HG02870 (cell line): ENCODE data around the gene IFRD1.

Experiments
- ATAC-seq: cut with Tn5 transposase; IDR thresholded peaks from one replicate; pipeline ENCODE4 v1.9.1; 2021; ENCODE audit warnings: mild to moderate bottlenecking, moderate library complexity; ENCODE audit not compliant: unreplicated experiment

IFRD1 gene, protein sequence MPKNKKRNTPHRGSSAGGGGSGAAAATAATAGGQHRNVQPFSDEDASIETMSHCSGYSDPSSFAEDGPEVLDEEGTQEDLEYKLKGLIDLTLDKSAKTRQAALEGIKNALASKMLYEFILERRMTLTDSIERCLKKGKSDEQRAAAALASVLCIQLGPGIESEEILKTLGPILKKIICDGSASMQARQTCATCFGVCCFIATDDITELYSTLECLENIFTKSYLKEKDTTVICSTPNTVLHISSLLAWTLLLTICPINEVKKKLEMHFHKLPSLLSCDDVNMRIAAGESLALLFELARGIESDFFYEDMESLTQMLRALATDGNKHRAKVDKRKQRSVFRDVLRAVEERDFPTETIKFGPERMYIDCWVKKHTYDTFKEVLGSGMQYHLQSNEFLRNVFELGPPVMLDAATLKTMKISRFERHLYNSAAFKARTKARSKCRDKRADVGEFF

DNA sequence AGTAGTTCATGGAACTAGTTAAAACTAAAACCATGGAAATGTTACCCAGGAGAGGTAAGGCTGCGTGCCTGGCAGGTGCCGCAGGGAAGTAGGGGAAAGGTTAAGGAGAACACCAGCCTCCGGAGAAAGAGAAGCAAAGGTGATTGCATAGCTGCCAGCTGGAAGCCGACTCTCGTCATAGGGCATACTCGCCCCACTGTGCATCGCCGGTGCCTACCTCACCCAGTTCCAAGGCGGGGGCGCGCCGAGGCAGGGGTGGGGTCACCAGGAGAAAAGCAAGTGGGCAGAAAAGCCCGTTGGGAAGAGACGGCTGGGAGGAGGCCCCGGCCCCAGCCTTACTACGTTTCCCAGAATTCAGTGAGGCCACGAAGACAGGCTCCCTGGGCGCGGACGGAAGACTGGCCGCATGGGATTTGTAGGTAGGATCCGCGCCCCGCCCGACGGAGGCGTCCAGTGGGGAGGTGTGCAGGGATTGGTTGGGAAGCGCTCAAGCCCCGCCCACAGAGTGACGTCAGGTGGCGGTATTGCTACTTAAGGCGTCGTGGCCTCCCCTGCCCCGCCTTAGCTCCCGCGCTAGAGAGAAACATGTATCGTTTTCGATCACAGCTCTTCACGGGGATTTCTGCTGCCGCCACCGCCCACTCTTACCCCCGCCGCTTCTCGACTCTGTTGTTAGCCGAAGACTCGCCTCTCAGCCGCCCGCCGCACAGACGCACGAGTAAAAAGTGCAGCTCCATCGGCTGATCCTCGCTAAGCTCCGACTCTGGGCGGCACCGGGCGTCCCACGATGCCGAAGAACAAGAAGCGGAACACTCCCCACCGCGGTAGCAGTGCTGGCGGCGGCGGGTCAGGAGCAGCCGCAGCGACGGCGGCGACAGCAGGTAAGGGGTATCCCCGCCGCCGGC lies at the start of gene IFRD1:
IFRD1 (plus strand) TSS at position 559 of the 905 bp plus-strand sequence; CDS start at position 788, 229 bp downstream.
- ATAC-seq: peak; percentile 66

DNA sequence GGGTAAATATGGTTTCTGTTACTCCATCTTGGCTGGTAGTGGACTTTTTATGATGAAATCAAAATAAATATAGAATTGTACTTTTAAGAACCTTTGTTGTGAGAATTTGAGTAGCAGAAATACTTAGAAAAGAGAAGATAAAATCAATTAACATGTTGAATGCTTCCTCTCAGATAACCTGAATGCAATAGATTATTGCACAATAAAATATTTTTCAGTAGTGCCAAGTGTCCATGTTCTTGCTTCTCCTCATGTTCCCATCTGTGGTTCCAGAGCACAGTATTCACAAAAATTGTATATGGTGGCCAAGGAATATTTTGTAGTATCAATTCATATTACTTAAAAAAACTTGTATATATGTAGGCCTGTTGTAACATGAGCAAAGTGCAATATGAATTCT lies 45.9 kb upstream of the IFRD1 start:
- no peak for ATAC-seq

- no peak for ATAC-seq
Observed at GRCh38 chr7:112405286-112405685, 45.0 kb upstream of the IFRD1 start.

DNA sequence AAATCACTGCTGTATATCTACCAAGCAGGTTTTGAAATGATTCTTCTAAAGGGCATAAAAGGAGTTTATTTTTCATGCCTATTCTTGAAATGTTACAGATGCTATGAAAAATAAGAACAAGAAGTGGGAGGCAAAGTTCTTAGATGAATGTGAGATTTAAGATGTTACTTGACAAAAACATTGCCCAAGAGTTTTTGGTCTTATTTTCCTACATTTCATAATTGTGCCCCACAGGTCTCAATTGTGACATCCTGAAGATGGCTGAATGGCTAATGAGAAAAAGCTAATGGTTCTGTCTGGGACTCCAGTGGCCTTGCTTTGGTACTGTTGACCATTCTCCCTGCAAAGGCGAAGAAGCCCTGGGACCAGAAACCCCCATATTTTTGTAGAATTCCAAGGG lies 43.0 kb upstream of the IFRD1 start:
- ATAC-seq: no peak

GRCh38 chr7:112410092-112410491 lies 40.2 kb upstream of the IFRD1 start:
- no peak for ATAC-seq

DNA sequence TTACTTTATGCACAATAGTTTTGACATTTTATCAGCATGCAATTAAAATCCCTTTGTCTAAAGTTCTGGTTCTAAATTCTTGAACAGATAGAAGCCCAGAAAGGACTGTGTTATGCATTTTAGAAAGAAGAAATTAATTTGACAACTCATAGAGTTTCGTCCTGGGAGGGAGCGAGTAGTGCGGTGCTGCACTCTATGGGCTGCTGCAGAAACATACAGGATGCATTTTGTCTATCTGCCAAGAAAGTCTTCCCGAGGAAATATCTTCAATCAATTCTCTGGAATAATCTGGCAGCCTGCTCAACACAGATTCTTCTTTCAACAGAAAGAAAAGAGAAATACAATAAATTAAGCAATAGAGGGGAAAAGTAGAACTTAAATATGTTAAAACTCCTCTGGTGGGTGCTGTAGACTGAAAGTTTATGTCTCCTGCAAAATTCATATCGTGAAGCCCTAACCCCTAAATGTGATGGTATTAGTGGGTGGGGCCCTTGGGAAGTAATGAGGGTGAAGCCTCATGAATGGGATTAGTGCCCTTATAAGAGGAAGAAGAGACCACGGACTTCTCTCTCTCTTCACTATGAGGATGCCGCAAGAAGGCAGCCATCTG lies 39.0 kb upstream of the IFRD1 start:
- no peak for ATAC-seq

GRCh38 chr7:112414855-112415490 lies 35.3 kb upstream of the IFRD1 start:
- no peak for ATAC-seq

DNA sequence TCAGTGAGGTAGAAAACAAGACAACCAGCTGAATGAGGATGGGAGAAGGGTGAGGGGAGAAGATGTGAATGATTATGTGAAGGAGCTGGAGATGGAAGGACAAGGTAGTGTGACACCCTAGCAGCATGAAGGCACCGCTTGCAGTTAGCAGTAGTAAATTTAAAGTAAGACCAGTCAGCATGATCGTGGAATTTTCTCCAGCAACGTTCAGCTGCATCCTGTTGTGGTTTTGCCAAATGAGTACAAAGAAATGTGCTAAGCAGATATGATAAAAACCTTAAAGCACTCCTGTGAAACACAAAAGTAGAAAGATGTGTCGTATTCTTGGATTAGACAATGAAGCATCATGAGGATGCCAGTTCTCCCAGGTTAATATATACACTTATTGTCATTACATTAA lies 34.1 kb upstream of the IFRD1 start:
- ATAC-seq: no peak

- ATAC-seq: no peak
Observed at GRCh38 chr7:112419543-112420130, 30.6 kb upstream of the IFRD1 start.

DNA sequence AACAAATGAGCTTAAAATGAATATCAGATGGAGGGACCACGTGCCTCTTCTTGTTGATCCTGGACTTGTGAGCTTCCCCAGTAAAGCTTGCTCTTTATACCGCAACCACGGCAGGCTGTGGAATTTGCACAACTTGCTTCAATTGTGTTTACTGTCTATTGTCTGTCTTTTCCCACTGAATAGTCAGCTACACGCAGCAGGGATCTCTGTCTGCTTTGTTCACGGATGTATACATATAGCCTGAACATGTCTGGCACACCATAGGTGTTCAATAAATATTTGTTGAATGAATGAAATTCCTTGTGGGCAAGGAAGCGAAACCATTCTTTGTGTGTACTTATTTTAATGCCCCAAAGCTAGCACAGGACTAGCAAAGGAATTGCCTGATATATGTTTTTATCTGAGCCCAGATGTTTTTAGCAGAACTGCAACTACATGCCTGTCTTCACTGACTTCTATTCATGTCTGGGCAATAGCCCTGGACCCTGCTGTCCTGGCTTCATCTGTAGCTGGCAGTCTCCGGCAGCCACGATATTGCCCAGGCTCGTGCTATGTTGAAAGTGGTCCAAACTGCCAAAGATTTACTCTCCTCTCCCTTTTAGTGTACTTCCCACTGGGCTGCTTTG lies 29.9 kb upstream of the IFRD1 start:
- no peak for ATAC-seq

DNA sequence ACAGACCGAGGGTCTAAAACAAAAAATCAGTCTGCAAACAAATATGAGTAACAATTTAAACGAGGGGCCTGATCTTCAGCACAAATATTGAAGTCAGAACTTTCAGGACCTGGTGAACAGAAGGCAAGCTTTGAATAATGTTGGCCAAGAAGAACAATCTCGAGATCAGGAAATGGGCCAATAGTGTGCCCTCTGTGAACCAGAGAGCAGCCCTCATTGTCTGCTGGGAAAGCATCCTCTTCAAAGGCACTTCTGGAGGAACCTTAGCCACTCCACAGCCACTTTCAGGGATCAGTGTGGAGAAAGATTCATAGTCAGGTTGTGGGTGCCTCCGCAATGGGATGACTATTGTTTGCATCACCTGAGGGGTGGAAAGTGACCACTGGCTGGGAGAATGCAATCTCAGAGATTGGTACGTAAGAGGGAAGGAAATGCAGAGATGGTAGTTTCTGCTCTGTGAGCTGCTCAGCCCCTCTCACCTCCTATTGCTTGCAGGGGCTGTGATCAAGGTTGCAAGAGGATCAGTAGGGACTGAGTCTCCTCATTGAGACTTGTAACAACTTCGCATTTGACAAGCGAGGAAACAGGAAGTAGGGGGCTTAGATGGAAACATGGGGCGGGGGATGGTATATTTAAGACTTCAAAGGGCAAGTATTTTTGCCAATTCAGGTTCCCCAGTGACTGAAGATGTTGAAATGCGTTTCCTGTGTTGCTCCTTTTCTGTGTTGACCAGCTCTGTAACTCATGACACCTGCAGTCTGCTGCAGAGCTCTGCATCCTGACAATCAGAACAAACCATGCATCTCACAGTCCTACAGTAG lies 28.4 kb upstream of the IFRD1 start:
- ATAC-seq: peak; percentile 48

- ATAC-seq: no peak
Observed at GRCh38 chr7:112422842-112423496, 27.3 kb upstream of the IFRD1 start.

DNA sequence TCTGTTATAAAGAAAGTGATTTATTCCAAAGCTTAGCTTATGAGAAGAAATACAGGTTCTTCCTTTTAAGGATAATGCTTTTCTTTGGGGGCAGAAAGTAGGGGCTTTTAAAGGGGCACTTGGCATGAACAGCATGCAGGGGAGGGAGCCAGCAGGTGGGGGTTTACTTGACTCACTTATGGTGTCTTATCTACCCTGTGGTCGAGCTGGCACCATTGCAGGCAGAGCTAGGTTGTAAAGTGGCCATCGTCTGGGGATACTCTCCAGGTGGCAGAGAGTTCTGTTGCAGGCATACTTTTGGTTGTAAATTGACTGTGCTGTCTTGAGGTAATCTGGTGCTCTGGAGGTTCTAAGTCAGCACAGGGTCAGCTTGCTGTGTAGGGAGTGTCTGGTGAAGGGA lies 26.3 kb upstream of the IFRD1 start:
- no peak for ATAC-seq

DNA sequence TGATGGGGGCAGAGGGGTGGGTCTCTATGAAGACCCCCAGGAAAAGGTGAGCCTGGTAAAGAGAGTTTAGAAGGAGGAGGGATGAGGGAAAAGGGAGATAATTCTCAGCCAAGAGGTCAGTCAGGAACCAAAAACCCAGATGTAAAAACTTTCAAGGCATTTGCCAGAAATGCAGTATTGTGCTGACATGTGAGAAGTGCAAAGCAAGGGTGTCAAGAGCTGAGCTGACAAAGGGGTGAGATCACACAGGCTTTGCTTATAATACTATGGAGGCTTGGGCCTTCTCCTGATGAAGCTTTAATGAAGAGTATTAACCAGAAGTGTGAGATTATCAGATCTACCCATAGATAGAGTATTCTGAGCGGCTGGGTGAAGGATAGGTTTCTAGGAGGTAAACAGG lies 22.3 kb upstream of the IFRD1 start:
- ATAC-seq: no peak

DNA sequence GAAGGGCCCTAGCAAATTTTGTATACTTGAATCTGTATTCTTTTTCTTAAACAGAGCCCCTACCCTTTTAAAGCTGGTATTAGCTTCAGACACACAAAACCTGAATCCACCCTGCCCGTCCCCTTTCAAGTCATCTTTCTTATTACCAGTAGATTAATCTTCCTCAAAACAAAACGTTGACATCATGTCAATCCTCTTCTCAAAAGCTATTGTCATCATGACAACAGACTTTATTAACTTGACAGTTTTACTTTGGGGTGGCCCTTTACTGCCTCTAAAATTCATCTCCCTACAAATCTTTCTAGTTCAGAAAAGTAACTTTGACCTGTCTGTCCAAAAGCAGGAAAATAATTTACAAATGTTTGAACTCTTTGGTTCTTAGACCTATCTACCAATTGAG lies 21.5 kb upstream of the IFRD1 start:
- ATAC-seq: no peak

- no peak for ATAC-seq
Observed at GRCh38 chr7:112430649-112431048, 19.6 kb upstream of the IFRD1 start.

DNA sequence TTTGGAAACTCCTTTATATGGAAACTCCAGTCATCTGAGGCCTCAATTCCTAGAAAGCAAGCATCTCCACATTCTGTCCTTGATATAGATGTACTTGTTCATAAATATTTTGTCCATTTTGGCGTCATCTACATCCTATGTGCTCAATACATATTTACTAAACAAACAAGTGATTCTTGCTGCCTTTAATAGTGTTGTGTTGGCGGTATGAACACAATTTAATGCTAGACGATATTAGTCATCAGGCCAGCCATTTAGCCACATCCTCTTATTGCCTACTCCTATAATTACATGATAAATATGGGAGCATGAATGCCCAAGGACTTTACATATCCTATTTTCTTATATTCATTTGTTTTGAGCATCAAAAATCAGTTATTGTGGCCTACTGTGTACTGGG lies 18.5 kb upstream of the IFRD1 start:
- ATAC-seq: no peak

GRCh38 chr7:112433289-112433688 lies 17.0 kb upstream of the IFRD1 start:
- ATAC-seq: no peak

DNA sequence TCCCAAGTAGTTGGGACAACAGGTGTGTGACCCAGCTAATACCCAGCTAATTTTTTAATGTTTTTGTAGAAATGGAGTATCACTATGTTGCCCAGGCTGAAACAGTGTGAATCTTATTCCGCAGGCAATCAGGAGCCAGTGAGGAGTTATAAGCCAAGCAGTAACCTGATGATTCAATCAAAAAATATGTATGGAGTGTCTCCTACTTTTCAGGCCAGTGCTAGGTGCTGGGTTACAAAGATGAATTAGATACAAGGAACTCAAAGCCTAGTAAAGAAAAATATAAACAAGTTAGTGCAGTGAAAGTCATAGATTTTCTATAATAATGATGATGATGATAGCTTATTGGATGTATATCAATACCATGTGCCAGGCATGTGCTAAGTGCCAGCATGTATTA lies 13.2 kb upstream of the IFRD1 start:
- ATAC-seq: no peak
